VCaP (cell line): ENCODE data around the gene SIK3.
"Not testable (repeated sequence)": the region's sequence is repeated elsewhere in the genome, so short reads cannot be mapped to it uniquely, and the experiment has no call there.

Source experiments
- H3K27ac ChIP-seq: fragments of 450-650 bp; 2 replicates; pipeline ENCODE4 v1.5.1; 2017
- CTCF ChIP-seq: fragments of 450-650 bp; conservative IDR thresholded peaks from 2 replicates; pipeline ENCODE4 v1.5.1; 2017; ENCODE audit warnings: mild to moderate bottlenecking, moderate library complexity

The SIK3 gene

GRCh38 chr11:117034901-117035300 is 63.3 kb downstream of the SIK3 start:
- no peak for TF ChIP-seq CTCF
- no peak overlapping the region for H3K27ac ChIP-seq

DNA sequence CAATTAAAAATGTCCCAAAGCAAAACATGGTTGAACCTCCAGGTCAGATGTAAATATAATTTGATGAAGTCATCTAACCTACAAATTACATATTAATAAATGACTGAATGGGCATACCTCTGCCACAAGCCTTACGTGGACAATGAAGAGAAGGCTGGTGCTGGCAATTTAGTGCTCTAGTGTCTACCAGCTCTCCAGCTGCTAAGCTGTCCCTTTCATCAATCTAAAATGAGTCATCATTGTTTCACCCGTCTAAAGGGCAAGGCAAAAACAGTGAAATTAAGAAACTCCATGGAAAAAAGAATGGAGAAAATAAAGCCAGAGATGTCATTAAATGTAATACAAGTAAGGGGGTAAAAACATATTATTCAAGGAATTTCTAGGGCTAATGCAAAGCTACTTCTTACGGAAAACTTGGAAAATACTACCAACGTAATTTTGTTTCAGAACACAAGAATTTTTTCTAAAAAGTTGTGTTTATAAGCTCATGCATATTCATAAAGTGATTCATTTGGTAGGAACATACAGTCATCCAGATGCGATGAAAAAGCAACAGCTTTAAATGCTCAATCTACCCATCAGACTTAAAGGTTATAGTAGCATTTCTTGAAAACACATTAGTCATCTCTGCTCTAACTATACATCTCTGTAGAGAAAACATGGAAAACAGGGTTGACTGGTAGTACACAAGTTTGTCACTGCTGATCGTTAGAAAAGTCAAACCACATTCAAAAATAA is 71.5 kb downstream of the SIK3 start:
- H3K27ac ChIP-seq: no peak overlapping the region
- no peak for TF ChIP-seq CTCF

GRCh38 chr11:117023707-117024106 is 74.5 kb downstream of the SIK3 start:
- not testable (repeated sequence) for H3K27ac ChIP-seq

DNA sequence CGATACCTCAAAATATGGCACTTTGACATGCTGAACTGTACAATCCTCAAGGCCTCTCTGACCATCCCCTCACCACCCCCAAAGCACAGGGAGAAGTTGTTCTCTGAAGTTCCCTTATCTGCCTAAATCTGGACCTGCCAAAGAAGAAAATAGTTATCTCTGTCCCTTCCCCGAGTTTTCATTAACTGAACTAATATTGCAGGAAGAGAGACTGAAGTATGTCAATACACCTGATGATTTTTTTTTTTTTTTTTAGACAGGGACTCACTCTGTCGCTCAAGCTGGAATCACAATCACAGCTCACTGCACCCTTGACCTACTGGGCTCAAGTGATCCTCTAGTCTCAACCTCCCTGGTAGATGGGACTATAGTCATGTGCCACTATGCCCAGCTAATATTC is 75.0 kb downstream of the SIK3 start:
- no peak for TF ChIP-seq CTCF
- H3K27ac ChIP-seq: no peak overlapping the region

- no peak for TF ChIP-seq CTCF
- H3K27ac ChIP-seq: no peak overlapping the region
Observed at GRCh38 chr11:117022526-117022925, 75.7 kb downstream of the SIK3 start.

- TF ChIP-seq CTCF: no peak
- no peak overlapping the region for H3K27ac ChIP-seq
Observed at GRCh38 chr11:117020869-117021564, 77.2 kb downstream of the SIK3 start.

- no peak for TF ChIP-seq CTCF
- H3K27ac ChIP-seq: no peak overlapping the region
Observed at GRCh38 chr11:117020287-117020686, 77.9 kb downstream of the SIK3 start.

DNA sequence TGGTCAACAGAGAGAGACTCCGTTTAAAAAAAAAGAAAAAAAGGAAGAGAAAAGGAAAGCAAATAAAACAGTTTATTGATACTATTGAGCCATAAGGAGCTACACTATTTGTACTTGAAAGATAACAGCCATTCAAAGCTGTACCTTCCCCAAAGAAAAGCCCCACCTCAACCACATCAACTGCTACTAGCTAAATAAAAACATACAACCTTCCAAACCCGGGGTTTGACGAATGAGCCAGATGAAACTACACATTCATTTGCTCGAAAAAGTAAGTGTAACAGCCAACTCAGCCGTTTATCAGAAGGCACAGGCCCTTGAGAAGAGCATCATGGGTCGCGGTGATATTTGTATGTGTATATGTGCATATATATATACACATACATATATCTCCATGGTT is 78.4 kb downstream of the SIK3 start:
- no peak for TF ChIP-seq CTCF
- H3K27ac ChIP-seq: no peak overlapping the region
